Vagina (tissue), 2 donors: ENCODE data around the gene METTL25B.

Source experiments
- CTCF ChIP-seq, 3 experiments: fragments of 450-650 bp in 2 of 3; fragments of 200-600 bp in 1 of 3; sonication (generic) in 1 of 3; IDR thresholded peaks; one replicate each; pipeline ENCODE4 v1.5.1; 2017 to 2019; ENCODE audit warnings: antibody characterized with exemption in 3 of 3, mild to moderate bottlenecking in 2 of 3, moderate library complexity in 2 of 3
- POLR2A ChIP-seq, 2 donors: fragments of 450-650 bp; IDR thresholded peaks; one replicate each; pipeline ENCODE4 v1.6.1; 2017; ENCODE audit warnings: antibody characterized with exemption in 2 of 2, mild to moderate bottlenecking in 2 of 2, moderate library complexity in 2 of 2
- POLR2AphosphoS5 ChIP-seq, 2 donors: sonication (generic); formaldehyde crosslinking; IDR thresholded peaks; one replicate each; pipeline ENCODE4 v1.9.0; 2017; ENCODE audit warnings: antibody characterized with exemption in 2 of 2, mild to moderate bottlenecking in 2 of 2, low read depth in 1 of 2; ENCODE audit not compliant: insufficient read depth in 1 of 2

GRCh38 chr1:156768610-156769295 is 40.5 kb downstream of the METTL25B start:
- TF ChIP-seq CTCF (IDR thresholded peaks at IDR 0.05), result no peak
- no peak for TF ChIP-seq POLR2A (IDR thresholded peaks at IDR 0.05)
- TF ChIP-seq POLR2AphosphoS5 (IDR thresholded peaks at IDR 0.05; ENCODE audit: insufficient read depth in 1 of 2, low read depth in 1 of 2), result no peak
